ENCODE data around the gene CD84.
"Not testable (repeated sequence)": the region's sequence is repeated elsewhere in the genome, so short reads cannot be mapped to it uniquely, and the experiment has no call there.

Gene CD84

GRCh38 chr1:160610569-160611242 is 31.4 kb upstream of the CD84 start:
- no peak for DNase-seq (ENCODE audit: low read depth)

DNA sequence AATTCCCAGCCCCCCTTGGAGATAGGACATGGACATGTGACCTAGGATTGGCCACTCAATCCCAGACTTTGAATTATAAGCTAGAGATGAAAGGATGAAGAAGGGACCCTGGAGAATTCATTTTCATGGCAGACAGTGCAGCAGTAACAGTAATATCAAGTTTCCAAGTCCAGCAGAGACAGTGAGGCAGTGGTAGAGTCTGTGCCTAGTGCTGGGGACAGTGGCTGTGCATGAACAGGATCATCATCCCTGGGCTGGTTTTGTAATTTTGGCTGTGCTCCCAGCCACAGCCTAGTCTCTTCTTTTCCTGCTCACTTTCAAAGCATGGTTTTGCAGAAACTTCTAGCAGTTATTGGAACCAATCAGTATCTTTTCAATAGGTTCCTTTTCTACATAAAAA is 29.6 kb upstream of the CD84 start:
- no peak for DNase-seq (ENCODE audit: low read depth)

DNA sequence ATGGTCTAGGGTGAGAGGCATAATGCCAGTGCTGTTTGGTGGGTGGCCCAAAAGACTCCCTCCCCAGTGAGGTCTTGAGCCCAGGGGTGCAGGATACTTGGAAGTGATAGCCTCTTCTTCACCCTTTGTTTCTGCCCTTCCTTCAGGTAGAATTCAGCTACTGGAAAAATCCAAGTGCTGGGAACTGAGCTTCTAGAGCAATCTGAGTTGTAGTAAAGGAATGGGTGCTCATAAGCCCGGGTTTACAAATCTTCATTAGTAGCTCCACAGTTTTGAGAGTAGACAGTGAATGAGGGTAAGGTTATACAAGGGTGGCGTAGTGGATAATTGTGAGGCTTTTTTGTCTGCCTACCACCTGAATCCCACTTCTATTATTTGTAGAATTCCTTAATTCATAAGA is 29.2 kb upstream of the CD84 start:
- DNase-seq (ENCODE audit: low read depth) = no peak

GRCh38 chr1:160608057-160608456 is 28.8 kb upstream of the CD84 start:
- DNase-seq (ENCODE audit: low read depth) = no peak

DNA sequence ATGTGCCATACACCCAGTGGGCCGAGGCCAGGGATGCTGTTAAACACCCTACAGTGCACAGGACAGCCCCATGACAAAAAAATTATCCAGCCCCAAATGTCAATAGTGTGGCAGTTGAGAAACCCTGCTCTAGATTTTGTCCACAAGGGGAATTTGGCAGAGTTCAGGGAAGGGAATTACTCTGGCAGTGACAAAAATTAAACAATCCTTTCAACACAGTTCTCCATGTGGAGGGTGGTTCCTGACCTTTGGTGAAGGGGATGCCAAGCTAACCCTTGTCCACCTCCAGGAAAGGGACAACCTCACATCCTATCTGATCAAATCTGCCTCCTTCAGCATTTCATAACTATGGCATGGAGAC is 28.4 kb upstream of the CD84 start:
- no peak for DNase-seq (ENCODE audit: low read depth)

DNA sequence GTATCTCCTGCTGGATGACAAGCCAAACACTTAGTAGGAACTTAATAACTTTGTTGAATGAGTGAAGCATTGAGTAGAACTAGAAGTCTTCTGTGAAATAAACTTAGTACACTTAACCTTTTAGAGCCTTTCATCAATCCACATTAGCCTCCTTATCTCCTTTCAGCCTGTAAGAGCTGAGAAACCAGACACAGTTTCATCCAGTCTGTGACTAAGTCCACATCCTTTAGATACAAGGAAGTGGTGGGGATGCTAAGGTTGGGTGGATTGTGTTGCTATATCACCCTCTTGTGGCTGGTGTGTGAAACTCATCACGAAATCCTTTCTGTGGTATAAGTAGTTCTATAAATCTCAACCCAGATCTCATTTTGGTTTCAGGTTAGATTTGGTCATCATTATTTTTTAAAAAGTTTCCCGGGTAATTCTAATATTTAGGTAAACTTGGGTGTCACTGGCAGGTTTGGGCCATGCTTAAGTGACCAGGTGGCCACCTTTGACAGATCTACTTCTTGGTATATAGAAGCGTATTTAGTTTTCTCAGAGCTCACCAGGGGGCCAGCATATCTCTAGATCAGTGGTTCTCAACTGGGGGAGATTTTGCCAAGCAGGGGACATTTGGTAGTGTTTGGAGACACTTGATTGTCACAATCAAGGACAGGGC is 27.8 kb upstream of the CD84 start:
- DNase-seq (ENCODE audit: low read depth) = no peak

DNA sequence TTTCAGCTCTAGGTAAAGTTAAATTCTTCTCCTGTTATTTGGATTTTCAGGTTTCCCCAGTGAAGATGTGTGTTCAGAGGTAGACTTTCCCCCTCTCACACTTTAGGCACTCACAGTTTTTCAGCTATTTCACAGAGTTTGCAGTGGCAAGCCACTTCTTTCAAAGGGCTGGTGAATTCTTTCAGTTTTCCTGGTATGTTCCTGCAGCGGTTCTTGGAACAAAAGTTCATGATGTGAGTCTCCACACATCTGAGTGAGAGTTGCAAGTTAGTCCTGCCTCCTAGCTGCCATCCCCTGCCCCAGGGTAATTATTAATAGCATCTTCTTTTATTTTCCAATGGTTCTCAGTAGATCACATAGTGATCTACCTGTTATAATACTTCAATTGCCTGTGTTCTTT is 27.3 kb upstream of the CD84 start:
- no peak for DNase-seq (ENCODE audit: low read depth)

- no peak for DNase-seq (ENCODE audit: low read depth)
Observed at GRCh38 chr1:160605792-160606479, 26.6 kb upstream of the CD84 start.

GRCh38 chr1:160605205-160605604 is 25.9 kb upstream of the CD84 start:
- DNase-seq (ENCODE audit: low read depth) = no peak

DNA sequence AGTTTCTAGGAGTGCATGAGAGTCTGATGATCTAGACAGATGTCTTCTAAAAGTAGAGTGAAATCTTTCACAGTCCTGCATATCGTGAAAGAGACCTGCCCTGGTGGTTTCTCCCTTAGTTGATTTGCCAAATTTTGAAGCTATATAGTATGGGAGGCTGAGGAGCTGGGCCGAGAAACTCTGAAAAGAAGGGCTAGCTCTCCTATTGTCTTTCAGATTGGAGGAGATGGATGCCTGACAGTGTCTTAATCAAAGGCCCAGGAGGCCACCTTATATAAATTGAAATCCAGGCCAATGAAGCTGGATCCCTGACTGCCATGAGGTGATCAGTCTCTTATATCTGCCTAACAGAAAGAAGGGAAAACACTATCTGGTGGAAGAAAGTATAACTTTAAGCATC is 18.4 kb upstream of the CD84 start:
- DNase-seq (ENCODE audit: low read depth) = no peak

DNA sequence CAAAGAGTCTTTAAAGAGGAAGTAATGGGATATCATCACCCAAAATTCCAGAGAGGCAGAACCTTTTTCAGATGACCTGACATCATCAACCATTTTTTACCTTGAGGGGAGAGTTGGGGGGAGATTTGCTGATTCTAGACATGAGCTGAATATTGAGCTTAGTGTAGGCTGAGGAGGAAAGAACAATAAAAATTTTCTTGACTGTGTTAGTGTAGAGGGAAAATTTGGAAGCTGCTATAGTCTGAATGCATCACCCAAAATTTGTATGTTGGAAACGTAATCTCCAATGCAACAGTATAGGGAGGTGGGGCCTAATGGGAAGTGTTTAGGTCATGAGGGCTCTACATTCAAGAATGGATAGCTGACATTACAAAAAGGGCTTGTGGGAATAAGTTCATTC is 17.8 kb upstream of the CD84 start:
- DNase-seq (ENCODE audit: low read depth) = no peak

GRCh38 chr1:160590488-160590887 is 11.2 kb upstream of the CD84 start:
- no peak for DNase-seq (ENCODE audit: low read depth)

DNA sequence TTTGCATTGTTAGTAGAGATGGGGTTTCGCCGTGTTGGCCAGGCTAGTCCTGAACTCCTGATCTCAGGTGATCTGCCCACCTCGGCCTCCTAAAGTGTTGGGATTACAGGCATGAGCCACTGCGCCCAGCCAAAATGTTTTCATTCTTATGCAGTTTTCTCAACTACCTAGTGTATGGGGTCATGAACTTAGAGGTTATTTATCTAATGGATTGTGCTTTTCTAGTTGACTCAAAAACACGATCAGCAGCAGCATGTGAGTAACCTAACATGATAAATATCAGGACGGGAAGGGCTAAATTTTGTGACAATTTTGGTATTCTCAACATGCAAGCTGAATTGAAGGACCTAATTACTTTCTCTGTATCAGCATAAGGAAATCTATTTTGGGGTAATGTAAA is 9.2 kb upstream of the CD84 start:
- no peak for DNase-seq (ENCODE audit: low read depth)

GRCh38 chr1:160584784-160585183 is 5.5 kb upstream of the CD84 start:
- no peak for DNase-seq (ENCODE audit: low read depth)

DNA sequence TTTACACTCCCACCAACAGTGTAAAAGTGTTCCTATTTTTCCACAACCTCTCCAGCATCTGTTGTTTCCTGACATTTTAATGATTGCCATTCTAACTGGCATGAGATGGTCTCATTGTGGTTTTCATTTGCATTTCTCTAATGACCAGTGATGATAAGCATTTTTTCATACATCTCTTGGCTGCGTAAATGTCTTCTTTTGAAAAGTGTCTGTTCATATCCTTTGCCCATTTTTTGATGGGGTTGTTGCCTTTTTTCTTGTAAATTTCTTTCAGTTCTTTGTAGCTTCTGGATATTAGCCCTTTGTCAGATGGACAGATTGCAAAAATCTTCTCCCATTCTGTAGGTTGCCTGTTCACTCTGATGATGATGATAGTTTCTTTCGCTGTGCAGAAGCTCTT is 3.7 kb upstream of the CD84 start:
- not testable (repeated sequence) for DNase-seq (ENCODE audit: low read depth)

- no peak for DNase-seq (ENCODE audit: low read depth)
Observed at GRCh38 chr1:160581961-160582360, 2.7 kb upstream of the CD84 start.

DNA sequence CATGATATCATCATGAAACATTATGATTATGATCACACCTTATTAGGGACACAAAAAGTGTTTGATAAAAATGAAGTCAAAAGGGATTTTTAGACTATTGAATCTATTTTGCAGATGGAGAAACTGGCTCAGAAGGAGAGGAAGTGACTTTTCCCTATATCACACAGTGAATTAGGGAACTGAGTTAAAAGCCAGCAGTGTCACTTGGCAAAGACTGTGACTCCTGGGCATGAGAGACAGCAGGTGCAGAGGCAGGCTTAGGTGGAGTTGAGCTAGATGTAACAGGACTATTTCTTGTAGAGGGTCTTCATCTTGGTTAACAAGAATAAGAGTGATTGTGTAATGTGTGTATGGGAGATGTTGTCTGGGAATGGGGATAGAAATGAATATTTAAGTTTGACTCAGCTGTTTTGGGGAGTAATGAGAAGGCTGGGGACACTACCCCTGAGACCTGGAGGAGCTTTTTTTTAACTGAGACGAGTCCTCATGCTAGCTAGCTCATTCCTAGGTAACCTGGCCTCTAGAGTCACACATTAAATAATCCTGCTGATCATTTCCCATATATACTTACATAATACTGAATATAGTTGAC is 1.0 kb upstream of the CD84 start:
- no peak for DNase-seq (ENCODE audit: low read depth)

GRCh38 chr1:160578525-160579191 is 638 bp downstream of the CD84 start:
- no peak for DNase-seq (ENCODE audit: low read depth)

- DNase-seq (ENCODE audit: low read depth) = no peak
Observed at GRCh38 chr1:160578175-160578524, 1.1 kb downstream of the CD84 start.

- no peak for DNase-seq (ENCODE audit: low read depth)
Observed at GRCh38 chr1:160577671-160578070, 1.6 kb downstream of the CD84 start.

GRCh38 chr1:160576884-160577283 is 2.4 kb downstream of the CD84 start:
- DNase-seq (ENCODE audit: low read depth) = no peak

DNA sequence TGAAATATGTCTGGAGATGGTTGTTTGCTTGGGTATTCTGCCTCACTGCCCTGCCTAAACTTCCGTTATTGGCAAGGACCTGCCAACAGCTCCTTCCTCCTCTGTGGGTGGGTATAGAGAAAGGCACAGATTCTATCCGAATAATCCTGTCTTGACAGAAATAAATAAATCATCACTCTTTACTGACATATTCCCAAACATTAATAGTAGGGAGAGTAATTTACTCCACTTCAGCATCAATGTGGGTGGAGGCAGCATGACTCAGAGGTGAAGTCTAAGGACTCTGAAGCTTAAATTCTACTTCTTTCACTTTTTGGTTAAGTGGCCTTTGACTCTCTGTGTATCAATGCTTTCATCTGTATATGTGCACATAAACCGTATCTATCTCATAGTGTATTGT is 2.9 kb downstream of the CD84 start:
- DNase-seq (ENCODE audit: low read depth) = no peak

All from stimulated activated CD8-positive, alpha-beta memory T cell treated with anti-CD3 and anti-CD28 coated beads, Interleukin-15, amount 100 ng/mL, for 24 hours (primary cell).